ENCODE data around the gene DSCAM.
"Not testable (repeated sequence)": the region's sequence is repeated elsewhere in the genome, so short reads cannot be mapped to it uniquely, and the experiment has no call there.

Gene DSCAM

GRCh38 chr21:40033156-40033782 is 813.7 kb downstream of the DSCAM start:
- H3K27me3 ChIP-seq (replicated peaks in 2 of 5; ENCODE audit: control insufficient read depth in 4 of 5, insufficient read depth in 5 of 5, low read length in 4 of 5); H3K4me3 ChIP-seq (ENCODE audit: control insufficient read depth in 1 of 7, extremely low read depth in 1 of 7, insufficient read depth in 4 of 7, low read depth in 2 of 7, low read length in 6 of 7); H3K4me1 ChIP-seq (ENCODE audit: control extremely low read depth in 1 of 4, control insufficient read depth in 4 of 4, insufficient read depth in 4 of 4, low read length in 3 of 4); DNase-seq; H3K36me3 ChIP-seq (ENCODE audit: control insufficient read depth in 4 of 4, insufficient read depth in 4 of 4, low read length in 3 of 4); H3K27ac ChIP-seq (ENCODE audit: insufficient read depth in 1 of 2, low read depth in 1 of 2, low read length in 2 of 2, poor library complexity in 1 of 2, severe bottlenecking in 2 of 2); H3K9me3 ChIP-seq (ENCODE audit: control extremely low read depth in 1 of 5, control insufficient read depth in 4 of 5, insufficient read depth in 2 of 5, low read depth in 1 of 5, low read length in 4 of 5); CTCF ChIA-PET; POLR2A ChIA-PET: not testable (repeated sequence)
- WGBS (ENCODE audit: insufficient coverage): 94% methylated on average over 24 of the region's 25 CpGs

- no peak for DNase-seq
- POLR2A ChIA-PET: no interaction called here
- CTCF ChIA-PET: no interaction called here
- H3K27ac ChIP-seq (ENCODE audit: insufficient read depth in 1 of 2, low read depth in 1 of 2, low read length in 2 of 2, poor library complexity in 1 of 2, severe bottlenecking in 2 of 2): no peak overlapping the region
- no peaks in the 10 kb centered on the region for H3K27me3 ChIP-seq (replicated peaks in 2 of 5; ENCODE audit: control insufficient read depth in 4 of 5, insufficient read depth in 5 of 5, low read length in 4 of 5)
- no peaks in the 10 kb centered on the region for H3K36me3 ChIP-seq (ENCODE audit: control insufficient read depth in 4 of 4, insufficient read depth in 4 of 4, low read length in 3 of 4)
- no peaks in the 10 kb centered on the region for H3K9me3 ChIP-seq (ENCODE audit: control extremely low read depth in 1 of 5, control insufficient read depth in 4 of 5, insufficient read depth in 2 of 5, low read depth in 1 of 5, low read length in 4 of 5)
- H3K4me1 ChIP-seq (ENCODE audit: control extremely low read depth in 1 of 4, control insufficient read depth in 4 of 4, insufficient read depth in 4 of 4, low read length in 3 of 4): no peaks in the 10 kb centered on the region
- H3K4me3 ChIP-seq (ENCODE audit: control insufficient read depth in 1 of 7, extremely low read depth in 1 of 7, insufficient read depth in 4 of 7, low read depth in 2 of 7, low read length in 6 of 7): no peak overlapping the region
- WGBS (ENCODE audit: insufficient coverage): 92% methylated on average over 5 of the region's 6 CpGs
Observed at GRCh38 chr21:40029888-40030287, 817.1 kb downstream of the DSCAM start.

- H3K36me3 ChIP-seq (ENCODE audit: control insufficient read depth in 4 of 4, insufficient read depth in 4 of 4, low read length in 3 of 4); POLR2A ChIA-PET; DNase-seq; H3K27ac ChIP-seq (ENCODE audit: insufficient read depth in 1 of 2, low read depth in 1 of 2, low read length in 2 of 2, poor library complexity in 1 of 2, severe bottlenecking in 2 of 2); H3K4me1 ChIP-seq (ENCODE audit: control extremely low read depth in 1 of 4, control insufficient read depth in 4 of 4, insufficient read depth in 4 of 4, low read length in 3 of 4); H3K27me3 ChIP-seq (replicated peaks in 2 of 5; ENCODE audit: control insufficient read depth in 4 of 5, insufficient read depth in 5 of 5, low read length in 4 of 5); H3K4me3 ChIP-seq (ENCODE audit: control insufficient read depth in 1 of 7, extremely low read depth in 1 of 7, insufficient read depth in 4 of 7, low read depth in 2 of 7, low read length in 6 of 7); CTCF ChIA-PET; H3K9me3 ChIP-seq (ENCODE audit: control extremely low read depth in 1 of 5, control insufficient read depth in 4 of 5, insufficient read depth in 2 of 5, low read depth in 1 of 5, low read length in 4 of 5): not testable (repeated sequence)
- 97% methylated on average over 16 of the region's 19 CpGs for WGBS (ENCODE audit: insufficient coverage)
Observed at GRCh38 chr21:40028393-40028792, 818.6 kb downstream of the DSCAM start.

- no peak overlapping the region for H3K4me3 ChIP-seq (ENCODE audit: control insufficient read depth in 1 of 7, extremely low read depth in 1 of 7, insufficient read depth in 4 of 7, low read depth in 2 of 7, low read length in 6 of 7)
- H3K36me3 ChIP-seq (ENCODE audit: control insufficient read depth in 4 of 4, insufficient read depth in 4 of 4, low read length in 3 of 4): no peaks in the 10 kb centered on the region
- ChIA-PET CTCF (no interaction called here), POLR2A (no interaction called here)
- WGBS (ENCODE audit: insufficient coverage): 86% methylated on average over 4 of the region's 5 CpGs
- H3K4me1 ChIP-seq (ENCODE audit: control extremely low read depth in 1 of 4, control insufficient read depth in 4 of 4, insufficient read depth in 4 of 4, low read length in 3 of 4): no peaks in the 10 kb centered on the region
- no peak for DNase-seq
- H3K9me3 ChIP-seq (ENCODE audit: control extremely low read depth in 1 of 5, control insufficient read depth in 4 of 5, insufficient read depth in 2 of 5, low read depth in 1 of 5, low read length in 4 of 5): peaks cover 0 to 4% (median 0%) of the 10 kb centered on the region in 5 experiments
- peaks cover 0 to 1% (median 0%) of the 10 kb centered on the region in 5 experiments for H3K27me3 ChIP-seq (replicated peaks in 2 of 5; ENCODE audit: control insufficient read depth in 4 of 5, insufficient read depth in 5 of 5, low read length in 4 of 5)
- no peak overlapping the region for H3K27ac ChIP-seq (ENCODE audit: insufficient read depth in 1 of 2, low read depth in 1 of 2, low read length in 2 of 2, poor library complexity in 1 of 2, severe bottlenecking in 2 of 2)
Observed at GRCh38 chr21:40021558-40022351, 825.2 kb downstream of the DSCAM start.

GRCh38 chr21:40020651-40021050 is 826.3 kb downstream of the DSCAM start:
- Histone ChIP-seq H3K27ac (ENCODE audit: insufficient read depth in 1 of 2, low read depth in 1 of 2, low read length in 2 of 2, poor library complexity in 1 of 2, severe bottlenecking in 2 of 2) (no peak overlapping the region), H3K4me3 (ENCODE audit: control insufficient read depth in 1 of 7, extremely low read depth in 1 of 7, insufficient read depth in 4 of 7, low read depth in 2 of 7, low read length in 6 of 7) (no peak overlapping the region), H3K27me3 (replicated peaks in 2 of 5; ENCODE audit: control insufficient read depth in 4 of 5, insufficient read depth in 5 of 5, low read length in 4 of 5) (peaks cover 0 to 2% (median 0%) of the 10 kb centered on the region in 5 experiments), H3K4me1 (ENCODE audit: control extremely low read depth in 1 of 4, control insufficient read depth in 4 of 4, insufficient read depth in 4 of 4, low read length in 3 of 4) (no peaks in the 10 kb centered on the region), H3K36me3 (ENCODE audit: control insufficient read depth in 4 of 4, insufficient read depth in 4 of 4, low read length in 3 of 4) (no peaks in the 10 kb centered on the region), H3K9me3 (ENCODE audit: control extremely low read depth in 1 of 5, control insufficient read depth in 4 of 5, insufficient read depth in 2 of 5, low read depth in 1 of 5, low read length in 4 of 5) (peaks cover 0 to 6% (median 0%) of the 10 kb centered on the region in 5 experiments)
- POLR2A ChIA-PET: no interaction called here
- CTCF ChIA-PET: no interaction called here
- 89% methylated on average over 3 of the region's 3 CpGs for WGBS (ENCODE audit: insufficient coverage)
- no peak for DNase-seq

GRCh38 chr21:40018871-40019475 is 828.0 kb downstream of the DSCAM start:
- ChIA-PET CTCF (no interaction called here), POLR2A (no interaction called here)
- Histone ChIP-seq H3K27me3 (replicated peaks in 2 of 5; ENCODE audit: control insufficient read depth in 4 of 5, insufficient read depth in 5 of 5, low read length in 4 of 5) (peaks cover 0 to 2% (median 0%) of the 10 kb centered on the region in 5 experiments), H3K4me3 (ENCODE audit: control insufficient read depth in 1 of 7, extremely low read depth in 1 of 7, insufficient read depth in 4 of 7, low read depth in 2 of 7, low read length in 6 of 7) (no peak overlapping the region), H3K4me1 (ENCODE audit: control extremely low read depth in 1 of 4, control insufficient read depth in 4 of 4, insufficient read depth in 4 of 4, low read length in 3 of 4) (no peaks in the 10 kb centered on the region), H3K27ac (ENCODE audit: insufficient read depth in 1 of 2, low read depth in 1 of 2, low read length in 2 of 2, poor library complexity in 1 of 2, severe bottlenecking in 2 of 2) (no peak overlapping the region), H3K9me3 (ENCODE audit: control extremely low read depth in 1 of 5, control insufficient read depth in 4 of 5, insufficient read depth in 2 of 5, low read depth in 1 of 5, low read length in 4 of 5) (peaks cover 0 to 6% (median 0%) of the 10 kb centered on the region in 5 experiments), H3K36me3 (ENCODE audit: control insufficient read depth in 4 of 4, insufficient read depth in 4 of 4, low read length in 3 of 4) (no peaks in the 10 kb centered on the region)
- WGBS (ENCODE audit: insufficient coverage): 90% methylated on average over 3 of the region's 3 CpGs
- no peak for DNase-seq

- 97% methylated on average over 5 of the region's 8 CpGs for WGBS (ENCODE audit: insufficient coverage)
- no peak for DNase-seq
- Histone ChIP-seq H3K9me3 (ENCODE audit: control extremely low read depth in 1 of 5, control insufficient read depth in 4 of 5, insufficient read depth in 2 of 5, low read depth in 1 of 5, low read length in 4 of 5) (peaks cover 0 to 6% (median 0%) of the 10 kb centered on the region in 5 experiments), H3K27ac (ENCODE audit: insufficient read depth in 1 of 2, low read depth in 1 of 2, low read length in 2 of 2, poor library complexity in 1 of 2, severe bottlenecking in 2 of 2) (no peak overlapping the region), H3K27me3 (replicated peaks in 2 of 5; ENCODE audit: control insufficient read depth in 4 of 5, insufficient read depth in 5 of 5, low read length in 4 of 5) (peaks cover 0 to 2% (median 0%) of the 10 kb centered on the region in 5 experiments), H3K36me3 (ENCODE audit: control insufficient read depth in 4 of 4, insufficient read depth in 4 of 4, low read length in 3 of 4) (no peaks in the 10 kb centered on the region), H3K4me1 (ENCODE audit: control extremely low read depth in 1 of 4, control insufficient read depth in 4 of 4, insufficient read depth in 4 of 4, low read length in 3 of 4) (no peaks in the 10 kb centered on the region), H3K4me3 (ENCODE audit: control insufficient read depth in 1 of 7, extremely low read depth in 1 of 7, insufficient read depth in 4 of 7, low read depth in 2 of 7, low read length in 6 of 7) (no peak overlapping the region)
- CTCF ChIA-PET: no interaction called here
- POLR2A ChIA-PET: no interaction called here
Observed at GRCh38 chr21:40016667-40017066, 830.3 kb downstream of the DSCAM start.

Measured in common myeloid progenitor, CD34-positive (primary cell).